GM12892 (cell line): Measurements from ENCODE around the gene EFNA5.

Experiments
- DNase-seq: peaks from one replicate; pipeline ENCODE4 v3.0.0; 2011; ENCODE audit not compliant: insufficient read length
- FAIRE-seq: peaks from 2 replicates; lab custom pipeline; 2011; peaks lifted over from hg19 to GRCh38; lab: Jason Lieb, UNC
- POLR2A ChIP-seq: IDR thresholded peaks from 2 replicates; pipeline ENCODE4 v1.6.1; 2011; ENCODE audit warnings: low read depth, low read length, control low read depth
- POLR2AphosphoS5 ChIP-seq: IDR thresholded peaks from 2 replicates; pipeline ENCODE4 v1.6.1; 2011; ENCODE audit warnings: low read depth, low read length, control low read depth
- TAF1 ChIP-seq: IDR thresholded peaks from 2 replicates; pipeline ENCODE4 v1.6.1; 2011; ENCODE audit warnings: low read depth, mild to moderate bottlenecking, control low read depth, low read length, borderline replicate concordance

Gene EFNA5

DNA sequence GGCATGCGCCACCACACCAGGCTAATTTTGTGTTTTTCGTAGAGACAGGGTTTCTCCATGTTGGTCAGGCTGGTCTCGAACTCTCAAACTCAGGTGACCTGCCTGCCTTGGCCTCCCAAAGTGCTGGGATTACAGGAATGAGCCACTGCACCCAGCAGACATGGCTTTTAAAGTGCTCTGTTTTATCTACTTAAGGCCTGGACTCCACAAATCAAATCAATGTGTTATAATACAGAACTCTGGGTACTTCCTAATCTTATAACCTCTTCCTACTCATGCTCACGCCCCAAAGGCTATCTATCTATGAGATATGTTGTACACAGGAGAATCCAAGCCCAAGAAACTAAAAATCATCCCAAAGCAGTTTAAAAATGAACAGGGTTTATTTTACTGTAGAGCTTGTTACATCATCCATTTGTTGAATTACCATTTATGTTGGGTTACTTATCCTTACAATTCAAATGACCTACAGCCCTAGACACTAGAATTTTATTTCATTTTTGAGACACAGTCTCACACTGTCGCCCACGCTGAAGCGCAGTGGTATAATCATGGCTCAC lies 155.1 kb downstream of the EFNA5 start:
- TF ChIP-seq POLR2AphosphoS5, result no peak
- TF ChIP-seq TAF1, result no peak
- no peak for TF ChIP-seq POLR2A
- DNase-seq (no peak), FAIRE-seq (peak; percentile 46)

- FAIRE-seq (peak; percentile 82), DNase-seq (no peak)
- TF ChIP-seq POLR2AphosphoS5, result no peak
- no peak for TF ChIP-seq POLR2A
- no peak for TF ChIP-seq TAF1
These were observed 156.4 kb downstream of the EFNA5 start for GRCh38 chr5:107514305-107514704.

DNA sequence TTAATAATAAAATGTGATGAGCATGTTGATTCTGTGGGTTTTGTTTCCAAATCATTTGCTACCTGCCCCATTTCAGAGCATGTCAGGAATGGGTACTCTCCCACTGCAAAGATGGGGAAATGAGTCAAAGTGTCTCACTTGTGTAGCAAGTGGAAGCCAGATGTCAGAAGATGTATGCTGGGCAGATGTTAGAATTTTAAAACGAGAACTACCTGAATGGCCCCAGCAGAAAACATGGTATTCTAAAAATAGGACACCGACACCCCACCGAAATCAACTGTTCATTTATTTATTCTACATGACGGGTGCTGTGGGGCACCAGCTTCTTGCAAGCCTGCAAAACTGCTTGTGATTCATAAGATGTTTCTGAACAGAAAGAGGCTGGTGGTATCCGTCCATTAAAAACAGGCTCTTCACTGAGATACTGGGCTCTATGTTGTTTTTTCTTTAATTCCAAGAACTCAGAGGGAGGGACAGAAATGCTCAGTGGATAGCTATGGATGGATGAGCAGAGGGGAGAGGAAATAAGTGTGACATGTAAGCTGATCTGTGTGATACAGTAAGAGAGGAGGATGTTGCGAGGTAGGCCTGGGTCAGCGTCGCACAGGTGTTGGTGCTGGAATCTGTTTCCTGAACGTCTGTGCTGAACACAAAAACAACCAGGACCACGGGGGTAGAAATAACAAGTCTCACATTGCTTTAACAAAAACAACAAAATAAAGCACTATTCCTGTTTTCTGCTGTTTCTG lies 157.2 kb downstream of the EFNA5 start:
- FAIRE-seq (peak; percentile 50), DNase-seq (no peak)
- TF ChIP-seq POLR2A (no peak), POLR2AphosphoS5 (no peak)

DNA sequence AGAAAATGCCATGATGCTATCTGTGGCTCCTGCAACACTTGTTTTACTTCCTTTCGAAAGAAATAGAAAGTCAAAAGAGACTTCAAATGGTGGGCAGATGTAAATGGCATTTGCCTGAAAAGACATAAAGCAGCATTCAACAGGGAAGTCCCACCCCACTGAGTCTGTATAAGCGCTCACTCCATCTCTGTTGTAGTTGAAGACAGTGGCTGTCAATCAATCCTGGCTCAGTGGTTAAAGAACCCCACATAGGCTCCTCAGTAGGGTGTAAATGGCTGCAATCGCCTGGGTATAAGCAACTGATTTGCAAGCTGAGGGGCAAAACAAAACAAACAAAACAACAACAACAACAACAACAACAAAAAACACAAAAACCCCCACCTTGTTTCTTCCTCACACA lies 158.7 kb downstream of the EFNA5 start:
- FAIRE-seq, result peak; percentile 17
- TF ChIP-seq POLR2A, result no peak
- no peak for TF ChIP-seq TAF1
- no peak for TF ChIP-seq POLR2AphosphoS5
- no peak for DNase-seq

DNA sequence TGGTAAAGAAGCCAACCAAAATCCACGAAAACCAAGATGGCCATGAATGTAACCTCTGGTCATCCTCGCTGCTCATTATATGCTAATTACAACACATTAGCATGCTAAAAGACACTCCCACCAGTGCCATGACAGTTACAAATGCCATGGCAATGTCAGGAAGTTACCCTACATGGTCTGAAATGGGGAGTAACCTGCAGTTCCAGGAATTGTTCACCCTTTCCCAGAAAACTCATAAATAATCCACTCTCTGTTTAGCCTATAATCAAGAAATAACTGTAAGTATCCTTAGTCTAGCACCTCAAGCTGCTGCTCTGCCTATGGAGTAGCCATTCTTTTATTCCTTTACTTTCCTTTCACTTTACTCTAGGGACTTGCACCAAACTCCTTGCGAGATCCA lies 160.6 kb downstream of the EFNA5 start:
- TF ChIP-seq POLR2AphosphoS5 (no peak), TAF1 (no peak), POLR2A (no peak)
- no peak for FAIRE-seq
- no peak for DNase-seq

DNA sequence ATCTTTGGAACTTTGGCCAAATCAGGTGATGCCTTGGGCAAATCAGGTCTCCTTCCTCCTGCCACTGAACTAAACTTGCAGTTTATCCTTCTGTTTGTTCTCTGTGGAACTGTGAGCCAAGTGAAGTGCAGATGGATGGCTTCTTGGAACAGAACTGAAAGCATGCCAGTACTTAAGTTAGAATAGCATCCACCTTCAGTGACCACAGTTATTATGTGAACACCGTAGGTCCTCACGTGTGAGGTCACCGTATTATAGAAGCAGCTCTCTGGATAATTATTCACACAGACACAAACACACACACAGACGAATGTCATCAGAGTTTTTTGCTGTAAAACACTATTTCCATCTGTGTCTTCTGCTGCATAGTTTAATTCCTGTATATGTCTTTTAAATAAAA lies 162.6 kb downstream of the EFNA5 start:
- TF ChIP-seq POLR2A, result no peak
- no peak for TF ChIP-seq POLR2AphosphoS5
- no peak for TF ChIP-seq TAF1
- FAIRE-seq (peak; percentile 42), DNase-seq (no peak)

- no peak for DNase-seq
- TF ChIP-seq TAF1 (no peak), POLR2AphosphoS5 (no peak), POLR2A (no peak)
- FAIRE-seq, result no peak
These were observed 164.8 kb downstream of the EFNA5 start for GRCh38 chr5:107505763-107506534.

DNA sequence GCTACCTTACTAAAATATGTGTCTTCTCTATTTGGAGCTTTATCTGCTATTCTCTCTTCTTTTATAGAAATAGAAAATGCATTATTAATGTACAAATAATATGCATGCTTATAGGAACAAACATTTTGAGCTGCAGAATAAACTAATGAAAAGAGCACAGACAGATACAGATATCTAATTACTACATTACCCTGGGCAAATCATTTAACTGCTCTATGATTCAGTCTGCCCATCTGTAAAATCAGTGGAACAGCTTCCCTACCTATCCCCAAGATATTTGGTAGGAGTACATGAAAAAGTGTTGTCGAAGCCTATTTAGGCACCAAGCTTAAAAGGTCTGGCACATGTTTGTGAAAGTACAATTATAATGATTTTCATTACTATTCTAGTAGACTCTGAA lies 166.3 kb downstream of the EFNA5 start:
- no peak for DNase-seq
- FAIRE-seq, result no peak
- TF ChIP-seq POLR2A (no peak), TAF1 (no peak), POLR2AphosphoS5 (no peak)

- FAIRE-seq, result no peak
- DNase-seq, result no peak
These were observed 168.1 kb downstream of the EFNA5 start for GRCh38 chr5:107502676-107503060.

DNA sequence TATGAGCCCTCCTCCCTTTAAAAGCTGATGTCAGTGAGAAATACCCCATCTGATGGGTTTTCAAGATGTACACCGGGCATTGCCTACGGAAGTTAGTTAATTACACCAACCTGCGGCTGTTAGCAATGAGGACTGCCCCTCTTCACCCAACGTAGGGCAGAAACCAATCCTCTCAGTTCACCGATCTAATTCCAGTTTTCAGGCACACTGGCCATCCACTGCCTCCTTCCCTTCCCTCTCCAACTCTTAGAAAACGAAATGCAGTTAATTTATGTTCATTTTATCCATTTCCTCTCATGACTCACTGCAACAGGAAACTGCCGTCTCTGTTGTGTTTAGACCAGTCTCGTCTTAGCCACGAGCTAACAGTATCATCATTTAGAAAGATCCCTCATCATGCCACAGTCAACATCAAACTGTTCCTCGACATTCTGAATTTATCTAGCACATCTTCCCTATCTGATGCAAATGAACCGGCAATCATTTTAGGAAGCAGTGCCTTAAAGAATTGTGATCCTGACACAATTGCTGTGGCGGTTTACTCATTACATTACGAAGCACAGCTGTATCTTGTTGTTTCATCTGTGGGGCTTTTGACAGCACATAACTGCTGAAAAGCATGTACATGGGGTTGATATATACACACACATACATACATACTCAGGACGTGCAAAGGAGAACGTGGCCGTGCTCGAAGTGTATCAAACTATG lies 168.6 kb downstream of the EFNA5 start:
- DNase-seq, result no peak
- no peak for FAIRE-seq
- TF ChIP-seq TAF1, result no peak
- TF ChIP-seq POLR2A, result no peak
- no peak for TF ChIP-seq POLR2AphosphoS5

More at GRCh38 chr5:107502676-107503060, 168.1 kb downstream of the EFNA5 start:
- TF ChIP-seq TAF1, result no peak
- TF ChIP-seq POLR2AphosphoS5, result no peak
- no peak for TF ChIP-seq POLR2A

GRCh38 chr5:107500840-107501239 lies 169.9 kb downstream of the EFNA5 start:
- FAIRE-seq (no peak), DNase-seq (no peak)
- TF ChIP-seq POLR2A, result no peak
- TF ChIP-seq TAF1, result no peak
- TF ChIP-seq POLR2AphosphoS5, result no peak

GRCh38 chr5:107500347-107500746 lies 170.4 kb downstream of the EFNA5 start:
- TF ChIP-seq POLR2A (no peak), TAF1 (no peak), POLR2AphosphoS5 (no peak)
- DNase-seq (no peak), FAIRE-seq (no peak)

GRCh38 chr5:107499776-107500175 lies 171.0 kb downstream of the EFNA5 start:
- DNase-seq (no peak), FAIRE-seq (no peak)
- no peak for TF ChIP-seq TAF1
- no peak for TF ChIP-seq POLR2A
- TF ChIP-seq POLR2AphosphoS5, result no peak
